AG09319 (cell line): ENCODE data around the gene MAD2L1BP.

ENCODE experiments used
- DNase-seq: peaks from one replicate; pipeline ENCODE4 v3.0.0-alpha.2; 2010; ENCODE audit warnings: low read depth; ENCODE audit errors: extremely low read depth
- CTCF ChIP-seq: IDR thresholded peaks from 2 replicates; pipeline ENCODE4 v1.5.1; 2011; ENCODE audit warnings: low read depth, mild to moderate bottlenecking, inconsistent platforms, low read length, moderate library complexity

The MAD2L1BP gene

GRCh38 chr6:43621078-43621835 lies 14.4 kb upstream of the MAD2L1BP start:
- DNase-seq: no peak
- no peak for TF ChIP-seq CTCF

- TF ChIP-seq CTCF: no peak
- no peak for DNase-seq
Measured at GRCh38 chr6:43621836-43622180, 13.8 kb upstream of the MAD2L1BP start.

DNA sequence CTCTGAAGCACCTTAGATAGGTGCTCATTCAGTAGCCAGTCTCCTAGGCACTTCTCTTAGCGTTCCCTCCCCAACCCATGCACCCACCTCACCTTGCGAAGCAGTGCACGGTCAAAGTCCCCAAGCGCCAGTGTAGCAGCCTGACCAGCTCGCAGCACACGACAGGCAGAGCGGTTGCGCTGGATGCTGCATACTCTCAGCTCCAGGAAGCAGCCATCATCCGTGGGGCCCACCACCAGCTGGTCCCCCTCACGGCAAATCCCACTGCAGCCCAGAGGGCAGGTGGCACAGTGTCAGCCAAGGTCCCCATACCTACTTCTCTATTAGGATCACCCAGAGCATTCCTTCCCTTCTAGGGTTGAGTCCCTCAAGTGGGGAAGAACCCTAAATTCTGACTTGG lies 13.1 kb upstream of the MAD2L1BP start:
- TF ChIP-seq CTCF: no peak
- no peak for DNase-seq

DNA sequence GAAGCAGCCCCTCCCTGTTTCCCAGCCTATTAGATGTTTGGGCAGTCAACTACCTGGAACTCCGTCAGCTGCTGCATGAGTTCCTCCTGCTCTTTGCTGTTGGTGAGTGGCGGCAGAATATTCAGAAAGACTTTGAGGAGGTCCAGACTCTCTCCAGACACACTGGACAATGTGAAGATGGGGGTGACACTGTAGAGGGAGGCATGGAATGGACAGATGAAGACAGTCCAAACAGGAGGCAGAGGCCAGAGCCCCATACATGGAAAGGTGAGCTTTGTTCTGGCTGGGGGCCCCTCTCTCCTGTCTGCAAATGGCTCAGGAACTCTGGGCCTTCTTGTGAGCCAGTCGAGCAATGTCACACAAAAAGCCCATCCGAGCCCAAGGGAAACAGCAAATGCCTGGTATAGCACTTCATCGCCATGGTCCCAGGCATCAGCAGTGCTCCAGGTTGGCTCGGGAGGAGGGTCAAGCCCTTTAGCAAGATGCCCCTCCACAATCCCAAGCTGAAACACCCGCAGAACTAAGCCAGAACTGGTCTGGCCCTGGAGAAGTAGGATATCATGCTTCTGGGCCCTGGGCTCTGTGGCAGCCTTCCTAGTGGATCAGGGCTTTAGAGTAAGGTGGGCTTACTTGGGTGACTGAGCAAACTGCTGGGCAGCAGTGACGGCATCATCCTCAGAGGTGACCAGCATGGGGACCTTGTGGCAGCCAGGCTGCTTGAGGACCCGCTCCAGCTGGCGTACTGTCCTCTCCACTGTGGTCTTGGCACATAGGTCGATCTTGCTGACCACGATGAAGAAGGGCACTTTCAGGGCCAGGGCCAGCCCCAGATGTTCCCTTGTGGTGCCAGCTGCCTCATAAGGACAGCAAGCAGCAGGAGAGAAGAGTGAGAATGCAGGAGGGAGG lies 11.5 kb upstream of the MAD2L1BP start:
- no peak for TF ChIP-seq CTCF
- no peak for DNase-seq

- no peak for DNase-seq
- TF ChIP-seq CTCF: no peak
Measured at GRCh38 chr6:43624786-43625288, 10.8 kb upstream of the MAD2L1BP start.

- DNase-seq: no peak
- no peak for TF ChIP-seq CTCF
Measured at GRCh38 chr6:43625393-43625992, 10.1 kb upstream of the MAD2L1BP start.
